ENCODE results near the gene CFAP299. TPM values are rescaled to one million over a fixed set of nuclear protein-coding genes. Genes with fewer than 3 reads are reported as not detected.
"Not testable (repeated sequence)": the region's sequence is repeated elsewhere in the genome, so short reads cannot be mapped to it uniquely, and the experiment has no call there.

Gene CFAP299
- polyA plus RNA-seq, 2 donors = not detected

GRCh38 chr4:80425124-80426100 lies 89.9 kb downstream of the CFAP299 start:
- H3K27me3 ChIP-seq (ENCODE audit: control insufficient read depth in 1 of 2, insufficient read depth in 2 of 2, low read length in 2 of 2) = no peaks in the 10 kb centered on the region
- H3K4me1 ChIP-seq (ENCODE audit: control insufficient read depth in 2 of 2, insufficient read depth in 2 of 2, low read length in 1 of 2) = no peaks in the 10 kb centered on the region
- H3K36me3 ChIP-seq (ENCODE audit: control insufficient read depth in 2 of 2, insufficient read depth in 2 of 2, low read length in 1 of 2) = no peaks in the 10 kb centered on the region
- H3K4me3 ChIP-seq (ENCODE audit: low read depth in 1 of 2, low read length in 2 of 2) = no peak overlapping the region
- 64 to 67% methylated on average over 4 of the region's 4 CpGs for WGBS, 2 donors
- no peaks in the 10 kb centered on the region for H3K9me3 ChIP-seq (ENCODE audit: control insufficient read depth in 2 of 2, insufficient read depth in 1 of 2, low read depth in 1 of 2, low read length in 1 of 2)
- H3K27ac ChIP-seq (ENCODE audit: low read depth in 2 of 2, low read length in 1 of 2) = no peak overlapping the region

GRCh38 chr4:80431203-80431965 lies 95.9 kb downstream of the CFAP299 start:
- no peak overlapping the region for H3K4me3 ChIP-seq (ENCODE audit: low read depth in 1 of 2, low read length in 2 of 2)
- no peaks in the 10 kb centered on the region for H3K4me1 ChIP-seq (ENCODE audit: control insufficient read depth in 2 of 2, insufficient read depth in 2 of 2, low read length in 1 of 2)
- no peaks in the 10 kb centered on the region for H3K36me3 ChIP-seq (ENCODE audit: control insufficient read depth in 2 of 2, insufficient read depth in 2 of 2, low read length in 1 of 2)
- no peak overlapping the region for H3K27ac ChIP-seq (ENCODE audit: low read depth in 2 of 2, low read length in 1 of 2)
- no peaks in the 10 kb centered on the region for H3K9me3 ChIP-seq (ENCODE audit: control insufficient read depth in 2 of 2, insufficient read depth in 1 of 2, low read depth in 1 of 2, low read length in 1 of 2)
- 76 to 82% methylated on average over 5 of the region's 5 CpGs for WGBS, 2 donors
- no peaks in the 10 kb centered on the region for H3K27me3 ChIP-seq (ENCODE audit: control insufficient read depth in 1 of 2, insufficient read depth in 2 of 2, low read length in 2 of 2)

DNA sequence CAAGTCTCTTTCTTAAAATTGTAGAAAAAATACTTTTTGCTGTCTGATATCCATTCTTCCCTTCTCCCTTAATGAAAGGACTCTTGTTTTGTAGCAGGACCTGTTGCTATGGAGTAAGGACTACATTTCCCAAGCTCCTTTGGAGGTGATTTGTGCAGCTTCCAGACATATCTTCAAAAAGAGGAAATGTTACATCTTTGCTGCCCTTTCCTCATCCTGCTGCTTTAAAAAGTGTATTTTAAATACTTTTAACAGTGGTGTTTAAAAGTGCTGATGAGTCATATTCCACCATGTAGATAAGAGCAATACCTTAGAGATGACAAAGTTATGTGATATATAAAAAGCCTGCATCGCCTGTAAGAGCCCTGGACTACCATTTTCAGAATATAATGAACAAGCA lies 98.7 kb downstream of the CFAP299 start:
- Histone ChIP-seq H3K27ac (ENCODE audit: low read depth in 2 of 2, low read length in 1 of 2) (no peak overlapping the region), H3K36me3 (ENCODE audit: control insufficient read depth in 2 of 2, insufficient read depth in 2 of 2, low read length in 1 of 2) (no peaks in the 10 kb centered on the region), H3K9me3 (ENCODE audit: control insufficient read depth in 2 of 2, insufficient read depth in 1 of 2, low read depth in 1 of 2, low read length in 1 of 2) (no peaks in the 10 kb centered on the region), H3K4me3 (ENCODE audit: low read depth in 1 of 2, low read length in 2 of 2) (no peak overlapping the region), H3K4me1 (ENCODE audit: control insufficient read depth in 2 of 2, insufficient read depth in 2 of 2, low read length in 1 of 2) (no peaks in the 10 kb centered on the region), H3K27me3 (ENCODE audit: control insufficient read depth in 1 of 2, insufficient read depth in 2 of 2, low read length in 2 of 2) (no peaks in the 10 kb centered on the region)
- 36 to 92% methylated on average over 1 of the region's 1 CpG for WGBS, 2 donors

DNA sequence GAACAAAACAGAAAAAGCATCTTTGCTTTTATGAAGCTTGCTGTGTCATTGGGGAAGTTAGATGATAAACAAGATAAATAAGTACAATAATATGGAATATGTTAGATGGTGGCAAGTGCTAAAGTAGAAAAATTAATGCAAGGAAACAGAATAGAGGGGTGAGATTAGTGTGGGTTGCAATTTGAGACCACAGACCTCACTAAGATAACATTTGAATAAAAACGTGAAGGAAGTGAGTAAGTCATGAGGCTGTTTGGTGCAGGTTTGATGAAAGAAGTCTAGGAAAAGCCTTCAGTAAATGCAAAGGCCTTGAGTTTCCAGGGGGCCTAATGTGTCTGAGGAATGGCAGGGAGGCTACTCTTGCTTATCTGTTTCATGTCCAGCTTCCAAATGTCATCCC lies 102.5 kb downstream of the CFAP299 start:
- H3K9me3 ChIP-seq (ENCODE audit: control insufficient read depth in 2 of 2, insufficient read depth in 1 of 2, low read depth in 1 of 2, low read length in 1 of 2) = no peaks in the 10 kb centered on the region
- H3K4me1 ChIP-seq (ENCODE audit: control insufficient read depth in 2 of 2, insufficient read depth in 2 of 2, low read length in 1 of 2) = no peaks in the 10 kb centered on the region
- no peaks in the 10 kb centered on the region for H3K36me3 ChIP-seq (ENCODE audit: control insufficient read depth in 2 of 2, insufficient read depth in 2 of 2, low read length in 1 of 2)
- WGBS, 2 donors = 39 to 45% methylated on average over 1 of the region's 1 CpG
- no peaks in the 10 kb centered on the region for H3K27me3 ChIP-seq (ENCODE audit: control insufficient read depth in 1 of 2, insufficient read depth in 2 of 2, low read length in 2 of 2)
- no peak overlapping the region for H3K27ac ChIP-seq (ENCODE audit: low read depth in 2 of 2, low read length in 1 of 2)
- H3K4me3 ChIP-seq (ENCODE audit: low read depth in 1 of 2, low read length in 2 of 2) = no peak overlapping the region

- not testable (repeated sequence) for H3K27ac ChIP-seq (ENCODE audit: low read depth in 2 of 2, low read length in 1 of 2); H3K4me3 ChIP-seq (ENCODE audit: low read depth in 1 of 2, low read length in 2 of 2); H3K9me3 ChIP-seq (ENCODE audit: control insufficient read depth in 2 of 2, insufficient read depth in 1 of 2, low read depth in 1 of 2, low read length in 1 of 2); H3K27me3 ChIP-seq (ENCODE audit: control insufficient read depth in 1 of 2, insufficient read depth in 2 of 2, low read length in 2 of 2); H3K36me3 ChIP-seq (ENCODE audit: control insufficient read depth in 2 of 2, insufficient read depth in 2 of 2, low read length in 1 of 2); H3K4me1 ChIP-seq (ENCODE audit: control insufficient read depth in 2 of 2, insufficient read depth in 2 of 2, low read length in 1 of 2)
- 62 to 70% methylated on average over 14 of the region's 14 CpGs for WGBS, 2 donors
Observed at GRCh38 chr4:80439294-80440061, 103.9 kb downstream of the CFAP299 start.

DNA sequence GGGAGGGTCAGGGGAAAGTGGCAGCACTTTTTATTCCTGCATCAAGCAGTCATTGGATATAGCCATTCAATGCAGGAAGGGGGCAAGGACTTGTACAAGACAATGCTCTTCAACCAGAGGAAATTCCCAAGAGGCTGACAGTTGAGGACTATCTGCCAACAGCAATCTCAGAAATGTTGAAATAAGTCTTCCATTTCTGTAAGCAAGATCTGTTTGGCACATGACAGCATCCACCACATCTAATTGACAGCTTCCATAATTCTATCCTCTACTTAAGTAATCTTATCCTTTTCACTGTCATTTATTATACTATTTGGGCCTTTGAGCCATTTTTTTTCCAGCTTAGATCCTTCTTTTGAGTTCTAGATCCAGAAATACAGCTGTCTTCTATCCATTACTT lies 110.7 kb downstream of the CFAP299 start:
- Histone ChIP-seq H3K9me3 (ENCODE audit: control insufficient read depth in 2 of 2, insufficient read depth in 1 of 2, low read depth in 1 of 2, low read length in 1 of 2) (no peaks in the 10 kb centered on the region), H3K4me3 (ENCODE audit: low read depth in 1 of 2, low read length in 2 of 2) (no peak overlapping the region), H3K27ac (ENCODE audit: low read depth in 2 of 2, low read length in 1 of 2) (no peak overlapping the region), H3K27me3 (ENCODE audit: control insufficient read depth in 1 of 2, insufficient read depth in 2 of 2, low read length in 2 of 2) (no peaks in the 10 kb centered on the region), H3K4me1 (ENCODE audit: control insufficient read depth in 2 of 2, insufficient read depth in 2 of 2, low read length in 1 of 2) (no peaks in the 10 kb centered on the region), H3K36me3 (ENCODE audit: control insufficient read depth in 2 of 2, insufficient read depth in 2 of 2, low read length in 1 of 2) (no peaks in the 10 kb centered on the region)

GRCh38 chr4:80446664-80447063 lies 111.1 kb downstream of the CFAP299 start:
- H3K4me3 ChIP-seq (ENCODE audit: low read depth in 1 of 2, low read length in 2 of 2) = no peak overlapping the region
- no peaks in the 10 kb centered on the region for H3K4me1 ChIP-seq (ENCODE audit: control insufficient read depth in 2 of 2, insufficient read depth in 2 of 2, low read length in 1 of 2)
- no peak overlapping the region for H3K27ac ChIP-seq (ENCODE audit: low read depth in 2 of 2, low read length in 1 of 2)
- WGBS, 2 donors = 61 to 69% methylated on average over 1 of the region's 1 CpG
- no peaks in the 10 kb centered on the region for H3K27me3 ChIP-seq (ENCODE audit: control insufficient read depth in 1 of 2, insufficient read depth in 2 of 2, low read length in 2 of 2)
- H3K9me3 ChIP-seq (ENCODE audit: control insufficient read depth in 2 of 2, insufficient read depth in 1 of 2, low read depth in 1 of 2, low read length in 1 of 2) = no peaks in the 10 kb centered on the region
- H3K36me3 ChIP-seq (ENCODE audit: control insufficient read depth in 2 of 2, insufficient read depth in 2 of 2, low read length in 1 of 2) = no peaks in the 10 kb centered on the region

DNA sequence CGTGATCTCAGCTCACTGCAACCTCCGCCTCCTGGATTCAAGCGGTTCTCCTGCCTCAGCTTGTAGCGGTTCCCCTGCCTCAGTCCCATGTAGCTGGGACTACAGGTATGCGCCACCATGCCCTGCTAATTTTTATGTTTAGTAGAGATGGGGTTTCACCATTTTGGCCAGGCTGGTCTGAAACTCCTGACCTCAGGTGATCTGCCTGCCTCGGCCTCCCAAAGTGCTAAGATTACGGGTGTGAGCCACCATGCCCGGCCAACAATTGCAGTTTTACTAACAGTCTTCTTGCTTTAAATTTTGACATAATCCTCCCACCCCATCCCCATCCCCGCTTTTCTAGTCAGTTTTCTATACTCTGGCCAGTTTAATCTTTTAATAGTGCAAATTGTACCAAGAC lies 112.0 kb downstream of the CFAP299 start:
- H3K36me3 ChIP-seq (ENCODE audit: control insufficient read depth in 2 of 2, insufficient read depth in 2 of 2, low read length in 1 of 2) = no peaks in the 10 kb centered on the region
- no peaks in the 10 kb centered on the region for H3K4me1 ChIP-seq (ENCODE audit: control insufficient read depth in 2 of 2, insufficient read depth in 2 of 2, low read length in 1 of 2)
- H3K4me3 ChIP-seq (ENCODE audit: low read depth in 1 of 2, low read length in 2 of 2) = no peak overlapping the region
- H3K27ac ChIP-seq (ENCODE audit: low read depth in 2 of 2, low read length in 1 of 2) = no peak overlapping the region
- no peaks in the 10 kb centered on the region for H3K9me3 ChIP-seq (ENCODE audit: control insufficient read depth in 2 of 2, insufficient read depth in 1 of 2, low read depth in 1 of 2, low read length in 1 of 2)
- no peaks in the 10 kb centered on the region for H3K27me3 ChIP-seq (ENCODE audit: control insufficient read depth in 1 of 2, insufficient read depth in 2 of 2, low read length in 2 of 2)
- WGBS, 2 donors = 96 to 97% methylated on average over 9 of the region's 9 CpGs

- H3K27me3 ChIP-seq (ENCODE audit: control insufficient read depth in 1 of 2, insufficient read depth in 2 of 2, low read length in 2 of 2) = no peaks in the 10 kb centered on the region
- WGBS, 2 donors = 74 to 80% methylated on average over 1 of the region's 1 CpG
- no peak overlapping the region for H3K4me3 ChIP-seq (ENCODE audit: low read depth in 1 of 2, low read length in 2 of 2)
- H3K9me3 ChIP-seq (ENCODE audit: control insufficient read depth in 2 of 2, insufficient read depth in 1 of 2, low read depth in 1 of 2, low read length in 1 of 2) = no peaks in the 10 kb centered on the region
- no peak overlapping the region for H3K27ac ChIP-seq (ENCODE audit: low read depth in 2 of 2, low read length in 1 of 2)
- no peaks in the 10 kb centered on the region for H3K4me1 ChIP-seq (ENCODE audit: control insufficient read depth in 2 of 2, insufficient read depth in 2 of 2, low read length in 1 of 2)
- no peaks in the 10 kb centered on the region for H3K36me3 ChIP-seq (ENCODE audit: control insufficient read depth in 2 of 2, insufficient read depth in 2 of 2, low read length in 1 of 2)
Observed at GRCh38 chr4:80448056-80448455, 112.5 kb downstream of the CFAP299 start.
